ENCODE results near the gene PRKCA. TPM values are rescaled to one million over a fixed set of nuclear protein-coding genes. Genes with fewer than 3 reads are reported as not detected.

Gene PRKCA
- total RNA-seq, 4 donors from 2014 or later = 24.5 to 61.9 (median 40.8) TPM

DNA sequence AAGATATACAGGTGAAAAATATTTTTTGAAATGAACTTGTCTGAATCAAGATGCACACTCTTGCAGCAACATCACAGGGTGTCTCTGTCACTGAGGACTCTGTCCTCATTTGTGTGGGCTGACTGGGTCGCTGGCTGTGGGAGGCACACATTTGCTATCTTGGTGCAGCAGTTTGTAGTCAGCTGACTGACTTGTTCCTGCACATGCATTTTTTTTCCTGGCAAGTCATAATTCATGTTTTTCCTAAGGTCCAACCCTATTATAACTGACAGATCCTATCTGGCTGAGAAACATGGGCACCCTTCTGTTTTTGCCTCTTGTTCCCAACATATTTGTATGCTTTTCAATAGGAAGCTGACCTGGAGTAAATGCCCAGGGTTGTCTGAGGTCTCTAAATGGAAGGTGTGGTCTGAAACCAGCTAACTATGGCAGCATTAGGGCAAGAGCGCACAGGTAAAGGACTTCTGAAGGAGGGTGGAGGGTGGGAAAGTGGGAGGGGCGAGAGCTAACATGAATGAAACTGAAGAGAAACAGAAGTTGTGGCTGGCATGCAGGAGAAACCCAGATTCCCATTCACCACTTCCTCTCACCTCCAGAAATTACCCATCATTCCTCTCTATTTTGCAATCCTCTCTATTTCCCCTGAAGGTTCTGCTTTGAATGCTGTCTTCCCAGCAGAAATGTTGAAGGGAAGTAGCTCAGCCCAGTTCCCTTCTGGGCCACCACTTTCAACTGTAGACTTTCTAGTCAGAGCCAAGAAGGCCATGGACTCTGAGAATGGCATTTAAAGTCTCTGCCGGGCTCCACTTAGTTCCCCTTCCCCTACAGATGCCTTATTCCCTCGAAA lies 166.1 kb downstream of the PRKCA start:
- DNase-seq (ENCODE audit: extremely low spot score) = no peak
- Histone ChIP-seq H3K27me3 (no peaks in the 10 kb centered on the region), H3K9me3 (no peaks in the 10 kb centered on the region), H3K27ac (replicated peaks in 1 of 4) (peak overlapping the region in 3 of 4 donors; percentile 13 to 75 (median 34)), H3K4me3 (no peak overlapping the region), H3K4me1 (peaks cover 24 to 55% (median 50%) of the 10 kb centered on the region in 4 donors), H3K36me3 (no peaks in the 10 kb centered on the region)
- WGBS = 71% methylated on average over 5 of the region's 5 CpGs
- TF ChIP-seq EP300 (IDR thresholded peaks at IDR 0.05) (no peak), POLR2AphosphoS5 (IDR thresholded peaks at IDR 0.05) (no peak), POLR2A (IDR thresholded peaks at IDR 0.05; ENCODE audit: low read depth) (no peak)
- TF ChIP-seq, protein P1, sequence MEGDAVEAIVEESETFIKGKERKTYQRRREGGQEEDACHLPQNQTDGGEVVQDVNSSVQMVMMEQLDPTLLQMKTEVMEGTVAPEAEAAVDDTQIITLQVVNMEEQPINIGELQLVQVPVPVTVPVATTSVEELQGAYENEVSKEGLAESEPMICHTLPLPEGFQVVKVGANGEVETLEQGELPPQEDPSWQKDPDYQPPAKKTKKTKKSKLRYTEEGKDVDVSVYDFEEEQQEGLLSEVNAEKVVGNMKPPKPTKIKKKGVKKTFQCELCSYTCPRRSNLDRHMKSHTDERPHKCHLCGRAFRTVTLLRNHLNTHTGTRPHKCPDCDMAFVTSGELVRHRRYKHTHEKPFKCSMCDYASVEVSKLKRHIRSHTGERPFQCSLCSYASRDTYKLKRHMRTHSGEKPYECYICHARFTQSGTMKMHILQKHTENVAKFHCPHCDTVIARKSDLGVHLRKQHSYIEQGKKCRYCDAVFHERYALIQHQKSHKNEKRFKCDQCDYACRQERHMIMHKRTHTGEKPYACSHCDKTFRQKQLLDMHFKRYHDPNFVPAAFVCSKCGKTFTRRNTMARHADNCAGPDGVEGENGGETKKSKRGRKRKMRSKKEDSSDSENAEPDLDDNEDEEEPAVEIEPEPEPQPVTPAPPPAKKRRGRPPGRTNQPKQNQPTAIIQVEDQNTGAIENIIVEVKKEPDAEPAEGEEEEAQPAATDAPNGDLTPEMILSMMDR (IDR thresholded peaks at IDR 0.05) = no peak
- intact Hi-C loops (cut with DNase I) = no loop called here

DNA sequence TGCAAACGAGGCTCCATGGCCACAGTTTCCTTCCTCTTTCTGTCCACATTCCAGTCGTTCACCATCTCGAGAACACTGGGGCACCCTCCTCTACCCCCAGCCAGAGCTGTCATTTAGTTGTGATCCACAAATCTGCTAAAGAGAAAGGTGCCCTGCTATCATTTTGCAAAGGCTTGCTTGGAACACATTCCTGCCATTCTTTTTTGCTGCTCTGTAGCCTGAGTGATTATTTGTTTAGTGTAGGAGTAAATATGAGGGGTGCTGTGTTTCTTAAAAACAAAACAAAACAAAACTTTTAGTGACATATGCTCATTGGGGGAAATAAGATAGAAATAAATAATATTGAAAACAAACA lies 166.7 kb downstream of the PRKCA start:
- Histone ChIP-seq H3K4me3 (no peak overlapping the region), H3K4me1 (peaks cover 24 to 55% (median 49%) of the 10 kb centered on the region in 4 donors), H3K27me3 (no peaks in the 10 kb centered on the region), H3K27ac (replicated peaks in 1 of 4) (peak overlapping the region in 3 of 4 donors; percentile 13 to 75 (median 34)), H3K9me3 (no peaks in the 10 kb centered on the region), H3K36me3 (no peaks in the 10 kb centered on the region)
- DNase-seq (ENCODE audit: extremely low spot score) = no peak
- intact Hi-C loops (cut with DNase I) = no loop called here
- no peak for TF ChIP-seq POLR2AphosphoS5 (IDR thresholded peaks at IDR 0.05)
- TF ChIP-seq EP300 (IDR thresholded peaks at IDR 0.05) = no peak
- TF ChIP-seq, protein P1 (IDR thresholded peaks at IDR 0.05) = no peak
- TF ChIP-seq POLR2A (IDR thresholded peaks at IDR 0.05; ENCODE audit: low read depth) = no peak
- 58% methylated on average over 3 of the region's 3 CpGs for WGBS

DNA sequence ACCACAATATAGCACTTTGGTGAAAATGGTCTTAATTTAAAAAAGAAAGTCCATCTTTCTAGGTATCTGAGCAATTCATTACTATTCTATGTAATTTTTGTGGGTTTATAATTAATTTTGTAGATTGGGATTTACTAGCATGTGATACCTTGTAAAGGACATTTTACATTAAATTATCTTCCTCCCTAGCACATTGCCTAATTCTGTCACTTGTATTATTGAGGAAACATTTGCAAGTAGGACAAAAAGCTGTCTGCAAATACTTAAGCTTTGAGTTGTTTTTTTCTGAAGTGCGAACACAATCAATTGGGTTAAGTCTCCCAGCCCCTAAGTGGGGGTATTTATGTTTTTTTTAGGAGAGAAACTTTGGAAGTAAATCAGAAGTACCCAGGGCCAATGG lies 167.0 kb downstream of the PRKCA start:
- no peaks in the 10 kb centered on the region for H3K27me3 ChIP-seq
- H3K4me1 ChIP-seq = peaks cover 24 to 55% (median 49%) of the 10 kb centered on the region in 4 donors
- no peaks in the 10 kb centered on the region for H3K9me3 ChIP-seq
- intact Hi-C loops (cut with DNase I) = no loop called here
- no peak for DNase-seq (ENCODE audit: extremely low spot score)
- peak overlapping the region in 1 of 4 donors; percentile 75 for H3K27ac ChIP-seq (replicated peaks in 1 of 4)
- TF ChIP-seq EP300 (IDR thresholded peaks at IDR 0.05) = no peak
- no peak for TF ChIP-seq POLR2AphosphoS5 (IDR thresholded peaks at IDR 0.05)
- no peak for TF ChIP-seq POLR2A (IDR thresholded peaks at IDR 0.05; ENCODE audit: low read depth)
- TF ChIP-seq, protein P1 (IDR thresholded peaks at IDR 0.05) = no peak
- H3K36me3 ChIP-seq = no peaks in the 10 kb centered on the region
- no peak overlapping the region for H3K4me3 ChIP-seq
- WGBS = 96% methylated on average over 1 of the region's 1 CpG

DNA sequence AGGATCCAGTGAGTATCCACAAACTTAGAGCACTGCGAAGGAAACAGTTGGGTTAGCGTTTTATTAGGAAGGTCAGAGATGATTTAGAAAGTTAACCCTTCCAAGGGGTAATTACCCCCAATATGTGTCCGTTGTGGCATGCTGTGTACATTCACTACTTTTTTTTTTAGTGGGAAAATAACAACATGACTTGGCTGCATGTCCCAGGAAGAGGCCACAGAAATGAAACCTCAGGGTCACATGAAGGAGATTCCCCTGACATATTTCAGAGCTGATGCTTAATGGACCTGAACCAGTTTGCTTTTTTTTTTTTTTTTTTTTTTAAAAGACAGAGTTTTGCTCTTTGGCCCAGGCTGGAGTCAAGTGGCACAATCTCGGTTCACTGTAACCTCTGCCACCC lies 167.5 kb downstream of the PRKCA start:
- Histone ChIP-seq H3K27ac (replicated peaks in 1 of 4) (no peak overlapping the region), H3K27me3 (no peaks in the 10 kb centered on the region), H3K4me3 (no peak overlapping the region), H3K9me3 (no peaks in the 10 kb centered on the region), H3K4me1 (peaks cover 24 to 55% (median 50%) of the 10 kb centered on the region in 4 donors), H3K36me3 (no peaks in the 10 kb centered on the region)
- TF ChIP-seq EP300 (IDR thresholded peaks at IDR 0.05) (no peak), POLR2A (IDR thresholded peaks at IDR 0.05; ENCODE audit: low read depth) (no peak), POLR2AphosphoS5 (IDR thresholded peaks at IDR 0.05) (no peak)
- TF ChIP-seq, protein P1 (IDR thresholded peaks at IDR 0.05) = no peak
- 57% methylated on average over 4 of the region's 4 CpGs for WGBS
- intact Hi-C loops (cut with DNase I) = no loop called here
- no peak for DNase-seq (ENCODE audit: extremely low spot score)
